Mucosa of stomach (tissue), 1 donor: ENCODE measurements around the gene NDFIP1.

Experiments used
- H3K27me3 ChIP-seq: one replicate; pipeline ENCODE4 v1.7.0; 2013; ENCODE audit warnings: mild to moderate bottlenecking, low read length; ENCODE audit not compliant: control insufficient read depth, insufficient read depth
- H3K36me3 ChIP-seq: one replicate; pipeline ENCODE4 v1.7.0; 2013; ENCODE audit warnings: low read length; ENCODE audit not compliant: control insufficient read depth, insufficient read depth
- H3K4me1 ChIP-seq: one replicate; pipeline ENCODE4 v1.7.0; 2013; ENCODE audit warnings: mild to moderate bottlenecking, low read length; ENCODE audit not compliant: control insufficient read depth, insufficient read depth
- H3K4me3 ChIP-seq: one replicate; pipeline ENCODE4 v1.7.0; 2013; ENCODE audit warnings: low read length
- H3K9ac ChIP-seq: one replicate; pipeline ENCODE4 v1.7.0; 2013; ENCODE audit warnings: mild to moderate bottlenecking, low read length, moderate library complexity
- H3K9me3 ChIP-seq: one replicate; pipeline ENCODE4 v1.7.0; 2013; ENCODE audit warnings: mild to moderate bottlenecking, low read length, moderate library complexity; ENCODE audit not compliant: control insufficient read depth
- donor health status: Pancreatic carcinoma.

The NDFIP1 gene

DNA sequence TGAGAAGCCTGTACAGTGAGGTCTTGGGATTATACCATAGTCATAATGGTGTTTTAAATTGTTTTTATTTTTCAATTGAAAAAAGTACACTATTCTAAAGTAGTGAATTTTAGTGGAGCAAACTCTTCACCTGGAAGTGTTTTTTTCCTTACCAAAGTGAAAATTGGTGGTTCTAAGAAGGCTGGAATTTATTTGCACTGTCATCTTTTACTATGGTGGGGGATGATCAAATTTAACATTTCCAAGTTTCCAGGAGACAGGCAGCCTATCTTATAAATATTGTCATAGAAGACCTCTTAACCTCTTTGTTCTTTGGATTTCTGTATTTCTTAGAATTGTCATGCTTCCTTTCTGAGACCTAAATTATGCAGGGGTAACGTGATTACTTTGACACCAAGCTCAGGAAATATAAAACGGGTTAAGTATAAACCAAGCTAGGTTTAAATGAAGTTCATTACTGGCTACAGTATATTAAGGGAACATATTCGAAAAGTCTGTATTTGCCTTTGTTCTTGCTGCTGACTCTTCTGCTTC is 20.2 kb downstream of the NDFIP1 start:
- no peaks in the 10 kb centered on the region for H3K27me3 ChIP-seq
- H3K9ac ChIP-seq: no peak overlapping the region
- H3K4me1 ChIP-seq: peaks cover 12% of the 10 kb centered on the region
- no peaks in the 10 kb centered on the region for H3K9me3 ChIP-seq
- H3K36me3 ChIP-seq: no peaks in the 10 kb centered on the region
- H3K4me3 ChIP-seq: no peak overlapping the region

- Histone ChIP-seq H3K36me3 (no peaks in the 10 kb centered on the region), H3K9me3 (no peaks in the 10 kb centered on the region), H3K4me3 (no peak overlapping the region), H3K4me1 (peaks cover 15% of the 10 kb centered on the region), H3K27me3 (no peaks in the 10 kb centered on the region), H3K9ac (no peak overlapping the region)
Observed at GRCh38 chr5:142129446-142130066, 21.0 kb downstream of the NDFIP1 start.

GRCh38 chr5:142131394-142131793 is 22.8 kb downstream of the NDFIP1 start:
- Histone ChIP-seq H3K4me1 (peaks cover 15% of the 10 kb centered on the region), H3K9me3 (no peaks in the 10 kb centered on the region)

DNA sequence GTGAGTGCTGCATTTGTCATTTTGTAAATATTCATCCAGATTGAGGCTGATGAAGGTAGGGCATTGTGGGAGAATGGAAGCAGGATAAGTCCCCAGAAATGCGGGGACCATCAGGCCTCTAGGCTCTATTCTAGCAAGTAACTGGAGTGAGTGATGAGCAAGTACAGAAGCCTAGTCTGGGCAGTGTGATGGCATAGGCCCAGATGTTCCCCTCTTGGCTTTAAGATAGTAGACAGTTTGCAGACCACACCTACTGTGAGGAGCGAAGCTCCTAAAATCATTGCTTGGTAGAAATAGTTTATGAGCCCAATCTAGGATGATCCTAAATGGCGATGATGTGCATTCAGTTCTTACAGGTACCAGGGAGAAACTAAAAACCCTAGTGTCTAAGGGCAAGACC is 24.3 kb downstream of the NDFIP1 start:
- Histone ChIP-seq H3K36me3 (no peaks in the 10 kb centered on the region), H3K4me1 (peaks cover 15% of the 10 kb centered on the region), H3K4me3 (no peak overlapping the region), H3K9ac (no peak overlapping the region), H3K9me3 (no peaks in the 10 kb centered on the region), H3K27me3 (no peaks in the 10 kb centered on the region)

More at GRCh38 chr5:142131394-142131793, 22.8 kb downstream of the NDFIP1 start:
- Histone ChIP-seq H3K36me3 (no peaks in the 10 kb centered on the region), H3K27me3 (no peaks in the 10 kb centered on the region), H3K4me3 (no peak overlapping the region), H3K9ac (no peak overlapping the region)

DNA sequence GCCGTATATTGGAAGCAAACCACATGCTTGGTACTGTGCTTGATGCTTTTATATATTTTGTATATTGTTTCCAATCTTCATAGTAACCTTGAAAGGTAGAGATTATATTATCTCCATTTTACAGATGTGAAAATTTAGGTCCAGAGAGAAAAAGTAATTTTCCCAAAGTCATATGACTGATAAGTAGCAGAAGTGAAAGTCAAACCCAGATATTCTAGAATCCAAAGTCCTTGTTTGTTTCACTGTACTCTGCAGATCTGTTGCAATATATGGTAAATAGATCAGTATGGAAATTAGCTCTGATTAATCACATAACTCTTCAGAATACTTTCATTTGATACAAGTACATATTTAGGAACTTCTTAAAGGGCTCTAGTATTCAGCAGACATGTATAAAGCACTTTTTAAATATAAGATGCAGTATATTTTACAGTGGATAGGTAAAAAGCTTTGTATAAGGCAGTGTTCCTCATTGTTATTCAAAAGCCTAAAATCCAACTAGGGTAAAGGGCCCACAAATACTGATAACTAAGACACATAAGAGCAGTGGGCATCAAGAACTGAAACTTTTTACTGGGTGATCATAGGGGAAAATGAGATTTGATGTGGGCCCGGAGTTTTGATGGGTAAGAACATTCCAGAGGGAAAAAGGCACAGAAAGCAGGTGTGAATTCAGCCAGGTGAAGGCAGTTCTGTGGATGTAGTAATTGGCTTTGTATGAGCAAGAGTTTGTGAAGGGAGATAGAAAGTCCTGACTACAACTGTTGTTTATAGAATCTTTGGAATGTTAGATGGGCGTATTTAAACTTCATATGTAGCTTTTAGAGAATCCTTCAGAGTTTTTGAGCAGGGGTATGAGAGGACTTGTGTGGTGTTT is 25.0 kb downstream of the NDFIP1 start:
- no peaks in the 10 kb centered on the region for H3K27me3 ChIP-seq
- no peaks in the 10 kb centered on the region for H3K36me3 ChIP-seq
- H3K9ac ChIP-seq: no peak overlapping the region
- no peak overlapping the region for H3K4me3 ChIP-seq
- no peaks in the 10 kb centered on the region for H3K9me3 ChIP-seq
- peaks cover 15% of the 10 kb centered on the region for H3K4me1 ChIP-seq

DNA sequence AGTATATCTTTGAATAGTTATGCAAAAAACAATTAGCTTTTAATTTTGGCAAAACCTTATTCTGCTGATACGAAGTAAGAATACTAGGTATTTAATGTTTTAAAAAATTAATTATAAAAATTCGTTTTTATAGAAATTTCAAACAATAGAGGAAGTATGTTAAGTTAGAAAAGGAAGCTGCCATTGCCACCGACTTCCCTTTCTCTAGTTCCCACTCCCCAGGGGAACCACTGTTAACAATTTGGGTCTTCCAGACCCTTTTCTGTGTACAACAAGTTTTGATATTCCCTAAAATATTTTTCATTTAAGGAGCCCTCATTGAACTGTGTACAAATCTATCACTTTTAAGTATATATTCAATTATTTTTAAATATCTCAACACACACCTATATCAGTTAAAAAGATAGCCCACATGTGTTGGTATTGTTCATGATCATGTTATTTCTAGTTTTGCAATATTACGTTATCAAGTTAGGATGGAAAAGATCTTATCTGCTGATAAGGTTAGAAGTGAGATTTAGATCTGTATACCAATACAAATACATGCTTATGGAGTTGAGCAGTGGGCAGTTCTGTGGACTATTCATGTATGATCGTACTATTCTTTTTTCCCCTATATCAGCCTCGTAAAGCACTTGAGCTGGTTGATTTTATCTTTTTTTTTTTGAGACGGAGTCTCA is 25.9 kb downstream of the NDFIP1 start:
- peaks cover 15% of the 10 kb centered on the region for H3K4me1 ChIP-seq
- H3K4me3 ChIP-seq: no peak overlapping the region
- H3K9ac ChIP-seq: no peak overlapping the region
- no peaks in the 10 kb centered on the region for H3K9me3 ChIP-seq
- no peaks in the 10 kb centered on the region for H3K36me3 ChIP-seq
- H3K27me3 ChIP-seq: no peaks in the 10 kb centered on the region

- H3K27me3 ChIP-seq: no peaks in the 10 kb centered on the region
- no peaks in the 10 kb centered on the region for H3K36me3 ChIP-seq
- no peaks in the 10 kb centered on the region for H3K4me1 ChIP-seq
- H3K9ac ChIP-seq: no peak overlapping the region
- no peak overlapping the region for H3K4me3 ChIP-seq
- H3K9me3 ChIP-seq: no peaks in the 10 kb centered on the region
Observed at GRCh38 chr5:142141463-142141862, 32.9 kb downstream of the NDFIP1 start.

GRCh38 chr5:142143878-142144277 is 35.3 kb downstream of the NDFIP1 start:
- Histone ChIP-seq H3K27me3 (no peaks in the 10 kb centered on the region), H3K4me3 (no peak overlapping the region), H3K9me3 (no peaks in the 10 kb centered on the region), H3K36me3 (no peaks in the 10 kb centered on the region), H3K4me1 (no peaks in the 10 kb centered on the region), H3K9ac (no peak overlapping the region)

- Histone ChIP-seq H3K9ac (no peak overlapping the region), H3K9me3 (no peaks in the 10 kb centered on the region), H3K36me3 (no peaks in the 10 kb centered on the region), H3K4me3 (no peak overlapping the region), H3K4me1 (no peaks in the 10 kb centered on the region), H3K27me3 (no peaks in the 10 kb centered on the region)
Observed at GRCh38 chr5:142145106-142145900, 36.7 kb downstream of the NDFIP1 start.

GRCh38 chr5:142149363-142149762 is 40.8 kb downstream of the NDFIP1 start:
- no peak overlapping the region for H3K9ac ChIP-seq
- H3K9me3 ChIP-seq: no peaks in the 10 kb centered on the region
- H3K4me3 ChIP-seq: no peak overlapping the region
- no peaks in the 10 kb centered on the region for H3K36me3 ChIP-seq
- no peaks in the 10 kb centered on the region for H3K27me3 ChIP-seq
- no peaks in the 10 kb centered on the region for H3K4me1 ChIP-seq

DNA sequence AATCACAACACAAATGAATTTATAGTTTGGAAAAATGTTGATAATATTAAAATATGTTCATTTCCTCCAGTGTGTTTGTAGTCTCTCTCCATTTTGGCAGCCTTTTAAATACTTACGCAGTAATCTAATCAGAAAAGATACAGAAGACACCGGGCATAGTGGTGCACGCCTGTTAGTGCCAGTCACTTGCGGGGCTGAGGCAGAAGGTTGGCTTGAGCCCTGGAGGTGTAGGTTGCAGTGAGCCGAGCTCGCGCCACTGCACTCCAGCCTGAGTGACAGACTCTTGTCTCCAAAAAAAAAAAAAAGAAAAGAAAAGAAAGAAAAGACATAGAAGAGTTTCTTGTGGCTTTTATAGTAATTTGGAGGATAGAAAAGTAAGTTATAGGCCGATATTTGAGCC is 41.9 kb downstream of the NDFIP1 start:
- H3K36me3 ChIP-seq: no peaks in the 10 kb centered on the region
- no peak overlapping the region for H3K9ac ChIP-seq
- no peaks in the 10 kb centered on the region for H3K27me3 ChIP-seq
- no peaks in the 10 kb centered on the region for H3K9me3 ChIP-seq
- no peak overlapping the region for H3K4me3 ChIP-seq
- H3K4me1 ChIP-seq: no peaks in the 10 kb centered on the region
